KMS-11 (cell line): ENCODE results near the gene NME7.
A peak's percentile ranks its signal among the peaks of the same experiment; 100 is the strongest.

Experiments
- H2AFZ ChIP-seq: fragments of 200-600 bp; sonication (generic); 2 replicates; pipeline ENCODE4 v1.6.1; 2016; ENCODE audit warnings: antibody characterized with exemption, mixed run types, low read depth
- H3K27ac ChIP-seq: fragments of 200-600 bp; sonication (generic); 2 replicates; pipeline ENCODE4 v1.6.1; 2016; ENCODE audit warnings: mild to moderate bottlenecking, mixed run types
- H3K27me3 ChIP-seq: fragments of 200-600 bp; sonication (generic); 2 replicates; pipeline ENCODE4 v1.6.1; 2017; ENCODE audit warnings: mild to moderate bottlenecking, low read depth, mixed run types, moderate library complexity; ENCODE audit not compliant: insufficient read depth
- H3K36me3 ChIP-seq: fragments of 200-600 bp; sonication (generic); 2 replicates; pipeline ENCODE4 v1.6.1; 2017; ENCODE audit warnings: mild to moderate bottlenecking, mixed run types; ENCODE audit not compliant: insufficient read depth
- H3K4me1 ChIP-seq: fragments of 200-600 bp; sonication (generic); 2 replicates; pipeline ENCODE4 v1.6.1; 2016; ENCODE audit warnings: mild to moderate bottlenecking, low read depth, mixed run types; ENCODE audit not compliant: poor library complexity, severe bottlenecking
- H3K4me2 ChIP-seq: fragments of 200-600 bp; sonication (generic); 2 replicates; pipeline ENCODE4 v1.7.0; 2016; ENCODE audit warnings: mild to moderate bottlenecking, mixed run types
- H3K4me3 ChIP-seq: fragments of 200-600 bp; sonication (generic); IDR thresholded peaks from 2 replicates; pipeline ENCODE4 v1.6.1; 2017; ENCODE audit warnings: low read depth, low read length, mixed read lengths; ENCODE audit not compliant: insufficient read depth
- H3K79me2 ChIP-seq: fragments of 200-600 bp; sonication (generic); 2 replicates; pipeline ENCODE4 v1.6.1; 2016; ENCODE audit warnings: low read depth, mixed run types; ENCODE audit not compliant: insufficient read depth
- H3K9ac ChIP-seq: fragments of 200-600 bp; sonication (generic); 2 replicates; pipeline ENCODE4 v1.6.1; 2016; ENCODE audit warnings: mild to moderate bottlenecking, mixed run types
- H4K20me1 ChIP-seq: fragments of 200-600 bp; sonication (generic); 2 replicates; pipeline ENCODE4 v1.6.1; 2016; ENCODE audit warnings: mild to moderate bottlenecking, mixed run types; ENCODE audit not compliant: insufficient read depth
- CTCF ChIP-seq: fragments of 200-600 bp; sonication (generic); conservative IDR thresholded peaks from 2 replicates; pipeline ENCODE4 v1.6.1; 2017; ENCODE audit warnings: low read depth, mild to moderate bottlenecking, antibody characterized with exemption, low read length, moderate library complexity, mixed read lengths

The NME7 gene

GRCh38 chr1:169108223-169108622, 259.4 kb downstream of the NME7 start:
- Histone ChIP-seq H3K4me2 (no peak overlapping the region), H3K4me1 (peaks cover 9% of the 10 kb centered on the region), H3K9ac (no peak overlapping the region), H4K20me1 (no peaks in the 10 kb centered on the region), H3K27me3 (peaks cover 7% of the 10 kb centered on the region; the same call in 1 of the 2 replicates), H3K27ac (no peak overlapping the region), H3K4me3 (no peak overlapping the region), H3K79me2 (no peaks in the 10 kb centered on the region), H2AFZ (no peak overlapping the region), H3K36me3 (no peaks in the 10 kb centered on the region)
- TF ChIP-seq CTCF: no peak

GRCh38 chr1:169107603-169108208, 259.9 kb downstream of the NME7 start:
- no peak overlapping the region for H3K4me3 ChIP-seq
- H2AFZ ChIP-seq: no peak overlapping the region; the same call in 1 of the 2 replicates
- no peaks in the 10 kb centered on the region for H3K36me3 ChIP-seq
- no peaks in the 10 kb centered on the region for H3K79me2 ChIP-seq
- H3K4me1 ChIP-seq: peaks cover 9% of the 10 kb centered on the region
- H3K27ac ChIP-seq: no peak overlapping the region
- peak overlapping the region; percentile 85 for H3K4me2 ChIP-seq
- no peak for TF ChIP-seq CTCF
- H4K20me1 ChIP-seq: no peaks in the 10 kb centered on the region
- H3K9ac ChIP-seq: no peak overlapping the region
- H3K27me3 ChIP-seq: peaks cover 7% of the 10 kb centered on the region; the same call in 1 of the 2 replicates

- peak overlapping the region; percentile 85 for H3K4me2 ChIP-seq
- no peak overlapping the region for H3K27ac ChIP-seq
- H3K27me3 ChIP-seq: peaks cover 7% of the 10 kb centered on the region; the same call in 1 of the 2 replicates
- H3K36me3 ChIP-seq: no peaks in the 10 kb centered on the region
- H4K20me1 ChIP-seq: no peaks in the 10 kb centered on the region
- H2AFZ ChIP-seq: peak overlapping the region; percentile 87
- H3K4me3 ChIP-seq: peak overlapping the region; percentile 92
- H3K79me2 ChIP-seq: no peaks in the 10 kb centered on the region
- peaks cover 9% of the 10 kb centered on the region for H3K4me1 ChIP-seq
- TF ChIP-seq CTCF: no peak
- peak overlapping the region; percentile 9; the same call in 1 of the 2 replicates for H3K9ac ChIP-seq
Measured at GRCh38 chr1:169106921-169107602, 260.5 kb downstream of the NME7 start.

GRCh38 chr1:169106095-169106920, 261.3 kb downstream of the NME7 start, which contains the start of gene ATP1B1:
Gene ATP1B1, plus strand, starts transcription at chr1:169106690. Its CDS starts 140 bp downstream, at chr1:169106830.
- peak; percentile 68; the same call in 1 of the 2 replicates for TF ChIP-seq CTCF
- no peaks in the 10 kb centered on the region for H4K20me1 ChIP-seq
- H3K36me3 ChIP-seq: no peaks in the 10 kb centered on the region
- no peak within 1 kb of the TSS for H3K27ac ChIP-seq
- H3K79me2 ChIP-seq: no peaks in the 10 kb centered on the region
- H3K4me1 ChIP-seq: peaks cover 9% of the 10 kb centered on the region
- peak within 1 kb of the TSS; percentile 87 for H2AFZ ChIP-seq
- H3K9ac ChIP-seq: peak within 1 kb of the TSS; percentile 36; the same call in 1 of the 2 replicates
- peak within 1 kb of the TSS; percentile 85 for H3K4me2 ChIP-seq
- H3K27me3 ChIP-seq: peaks cover 7% of the 10 kb centered on the region; the same call in 1 of the 2 replicates
- peak within 1 kb of the TSS; percentile 92 for H3K4me3 ChIP-seq
